Upper lobe of right lung (tissue), 1 donor: Measurements from ENCODE around the gene NAGLU. TPM values are rescaled to one million over a fixed set of nuclear protein-coding genes. Genes with fewer than 3 reads are reported as not detected.
"Not testable (repeated sequence)": the region's sequence is repeated elsewhere in the genome, so short reads cannot be mapped to it uniquely, and the experiment has no call there.

Source experiments
- ATAC-seq: fragments of 200-7000 bp; cut with Tn5 transposase; one replicate; pipeline ENCODE4 v1.9.1; 2020; ENCODE audit warnings: mild to moderate bottlenecking, moderate library complexity
- DNase-seq: peaks from one replicate; pipeline ENCODE4 v3.0.0-alpha.2; 2020
- H3K27ac ChIP-seq: fragments of 200-600 bp; one replicate; pipeline ENCODE4 v1.8.0; 2022
- H3K27me3 ChIP-seq: fragments of 200-600 bp; one replicate; pipeline ENCODE4 v1.8.0; 2022; ENCODE audit warnings: mild to moderate bottlenecking
- H3K36me3 ChIP-seq: fragments of 200-600 bp; one replicate; pipeline ENCODE4 v1.8.0; 2022
- H3K4me1 ChIP-seq: fragments of 200-600 bp; one replicate; pipeline ENCODE4 v1.8.0; 2022
- H3K4me3 ChIP-seq: fragments of 200-600 bp; one replicate; pipeline ENCODE4 v1.8.0; 2022; ENCODE audit warnings: mild to moderate bottlenecking
- H3K9me3 ChIP-seq: fragments of 200-600 bp; one replicate; pipeline ENCODE4 v1.8.0; 2022
- intact Hi-C: fragments of 100-400 bp; cut with DNase I; formaldehyde crosslinking; loops from one replicate; pipeline ENCODE4 v1.11.0; 2022
- total RNA-seq: library from RNA; stranded (reverse); fragmentation: NEBNext Ultra II Directional; extraction: Animal tissue kit (Norgen Biotek cat#: 25700); gene quantifications from one replicate; pipeline ENCODE4 v1.2.1, GENCODE V29; 2021
- TF ChIP-seq, protein P1 (sequence below): fragments of 200-600 bp; IDR thresholded peaks from one replicate; pipeline ENCODE4 v1.8.0; 2022; ENCODE audit warnings: antibody characterized with exemption
- donor health status: DM: no; HTN: yes; CAD: no; lungs with severe emphysema.

Gene NAGLU
- total RNA-seq, 1 donor from 2014 or later, result 46.9 TPM

DNA sequence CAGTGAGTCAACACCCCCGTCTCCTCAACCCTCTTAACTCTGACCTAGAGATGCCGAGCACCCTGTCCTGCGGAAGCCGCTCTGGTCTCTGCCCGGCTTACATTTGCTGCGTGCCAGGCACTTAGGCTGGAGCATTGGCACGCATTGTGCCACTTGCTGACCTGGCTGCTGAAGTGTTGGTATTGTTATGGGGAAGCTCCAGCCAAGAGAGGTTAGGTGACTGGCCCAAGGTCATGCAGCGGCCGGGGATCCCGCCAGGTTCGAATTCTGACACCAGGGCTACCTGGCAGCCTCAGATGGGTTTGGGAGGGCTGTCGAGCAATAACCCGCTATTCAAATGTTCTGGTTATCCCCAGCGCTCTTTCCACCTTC is 11.6 kb downstream of the NAGLU start:
- ATAC-seq (no peak), DNase-seq (no peak)
- H3K27ac ChIP-seq, result no peak overlapping the region
- TF ChIP-seq, protein P1, sequence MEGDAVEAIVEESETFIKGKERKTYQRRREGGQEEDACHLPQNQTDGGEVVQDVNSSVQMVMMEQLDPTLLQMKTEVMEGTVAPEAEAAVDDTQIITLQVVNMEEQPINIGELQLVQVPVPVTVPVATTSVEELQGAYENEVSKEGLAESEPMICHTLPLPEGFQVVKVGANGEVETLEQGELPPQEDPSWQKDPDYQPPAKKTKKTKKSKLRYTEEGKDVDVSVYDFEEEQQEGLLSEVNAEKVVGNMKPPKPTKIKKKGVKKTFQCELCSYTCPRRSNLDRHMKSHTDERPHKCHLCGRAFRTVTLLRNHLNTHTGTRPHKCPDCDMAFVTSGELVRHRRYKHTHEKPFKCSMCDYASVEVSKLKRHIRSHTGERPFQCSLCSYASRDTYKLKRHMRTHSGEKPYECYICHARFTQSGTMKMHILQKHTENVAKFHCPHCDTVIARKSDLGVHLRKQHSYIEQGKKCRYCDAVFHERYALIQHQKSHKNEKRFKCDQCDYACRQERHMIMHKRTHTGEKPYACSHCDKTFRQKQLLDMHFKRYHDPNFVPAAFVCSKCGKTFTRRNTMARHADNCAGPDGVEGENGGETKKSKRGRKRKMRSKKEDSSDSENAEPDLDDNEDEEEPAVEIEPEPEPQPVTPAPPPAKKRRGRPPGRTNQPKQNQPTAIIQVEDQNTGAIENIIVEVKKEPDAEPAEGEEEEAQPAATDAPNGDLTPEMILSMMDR, result no peak
- no peaks in the 10 kb centered on the region for H3K9me3 ChIP-seq
- H3K4me3 ChIP-seq, result peak overlapping the region; percentile 36
- H3K4me1 ChIP-seq, result peaks cover 6% of the 10 kb centered on the region
- peaks cover 6% of the 10 kb centered on the region for H3K36me3 ChIP-seq
- intact Hi-C loops, result no loop called here
- no peaks in the 10 kb centered on the region for H3K27me3 ChIP-seq

DNA sequence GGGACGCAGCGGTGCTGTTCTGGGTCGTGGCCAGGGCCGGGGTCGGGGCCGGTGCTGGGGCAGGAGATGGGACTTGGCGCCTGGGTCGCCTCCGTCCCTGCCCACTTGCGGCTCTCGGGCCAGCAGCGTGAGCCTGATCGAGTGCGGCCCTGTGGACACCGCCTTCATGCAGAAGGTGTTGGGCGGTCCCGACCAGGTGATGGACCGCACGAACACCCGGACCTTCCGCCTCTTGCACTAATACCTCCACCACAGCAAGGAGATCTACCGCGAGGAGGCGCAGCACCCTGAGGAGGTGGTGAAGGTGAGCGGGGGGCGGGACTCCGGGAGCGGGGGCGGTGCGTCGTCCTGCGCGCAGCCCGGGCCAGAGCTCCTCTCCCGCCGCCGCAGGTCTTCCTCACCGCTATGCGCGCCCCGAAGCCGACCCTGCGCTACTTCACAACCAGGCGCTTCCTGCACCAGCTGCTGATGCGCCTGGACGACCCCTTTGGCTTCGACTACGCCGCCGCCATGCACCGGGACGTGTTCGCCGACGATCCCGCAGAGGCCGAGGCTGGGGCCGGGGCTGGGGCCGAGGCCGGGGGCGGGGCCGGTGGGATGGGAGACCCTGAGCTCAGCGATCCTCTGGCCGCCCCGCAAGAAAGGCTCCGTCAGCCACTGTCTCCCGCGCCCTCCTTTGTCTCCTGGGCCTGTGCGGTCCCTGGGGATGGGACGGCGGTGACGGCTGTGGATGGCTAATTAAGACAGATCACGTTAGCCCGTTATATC is 12.2 kb downstream of the NAGLU start:
- peak; percentile 92 for ATAC-seq
- peak overlapping the region; percentile 36 for H3K4me3 ChIP-seq
- peaks cover 6% of the 10 kb centered on the region for H3K4me1 ChIP-seq
- DNase-seq, result peak; percentile 93
- intact Hi-C loops, result no loop called here
- H3K9me3 ChIP-seq, result no peaks in the 10 kb centered on the region
- H3K27ac ChIP-seq, result no peak overlapping the region
- H3K27me3 ChIP-seq, result no peaks in the 10 kb centered on the region
- TF ChIP-seq, protein P1, result peak; percentile 42
- peaks cover under 1% of the 10 kb centered on the region for H3K36me3 ChIP-seq

DNA sequence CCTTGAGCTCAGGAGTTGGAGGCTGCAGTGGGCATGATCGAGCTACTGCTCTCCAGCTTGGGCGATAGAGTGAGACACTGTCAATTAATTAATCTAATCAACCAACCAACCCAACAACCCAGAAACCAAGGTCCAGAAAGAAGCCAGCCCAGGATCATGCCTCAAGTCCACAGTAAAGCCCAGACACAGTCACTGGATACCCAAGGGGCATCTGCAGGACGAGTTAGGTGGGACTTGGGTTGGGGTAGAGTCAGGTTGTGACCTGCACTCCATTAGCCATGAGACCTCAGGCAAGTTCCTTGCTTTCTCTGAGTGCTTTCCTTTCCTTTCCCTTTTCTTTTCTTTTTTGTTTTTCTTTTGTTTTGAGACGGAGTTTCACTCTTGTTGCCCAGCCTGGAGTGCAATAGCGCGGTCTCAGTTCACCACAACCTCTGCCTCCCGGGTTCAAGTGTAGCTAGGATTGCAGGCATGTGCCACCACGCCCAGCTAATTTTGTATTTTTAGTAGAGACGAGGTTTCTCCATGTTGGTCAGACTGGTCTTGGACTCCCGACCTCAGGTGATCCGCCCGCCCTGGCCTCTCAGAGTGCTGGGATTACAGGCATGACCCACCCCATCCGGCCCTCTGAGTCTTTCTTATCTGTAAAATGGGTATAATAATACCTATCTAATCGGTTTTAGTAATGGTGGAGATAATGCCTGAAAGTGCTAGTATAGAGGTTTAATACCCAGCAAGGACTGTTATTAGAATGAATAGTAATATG is 13.1 kb downstream of the NAGLU start:
- H3K9me3 ChIP-seq, result no peaks in the 10 kb centered on the region
- no peak overlapping the region for H3K4me3 ChIP-seq
- H3K36me3 ChIP-seq, result no peaks in the 10 kb centered on the region
- H3K4me1 ChIP-seq, result peaks cover 14% of the 10 kb centered on the region
- intact Hi-C loops, result no loop called here
- DNase-seq (no peak), ATAC-seq (no peak)
- no peaks in the 10 kb centered on the region for H3K27me3 ChIP-seq
- TF ChIP-seq, protein P1, result no peak
- H3K27ac ChIP-seq, result no peak overlapping the region

DNA sequence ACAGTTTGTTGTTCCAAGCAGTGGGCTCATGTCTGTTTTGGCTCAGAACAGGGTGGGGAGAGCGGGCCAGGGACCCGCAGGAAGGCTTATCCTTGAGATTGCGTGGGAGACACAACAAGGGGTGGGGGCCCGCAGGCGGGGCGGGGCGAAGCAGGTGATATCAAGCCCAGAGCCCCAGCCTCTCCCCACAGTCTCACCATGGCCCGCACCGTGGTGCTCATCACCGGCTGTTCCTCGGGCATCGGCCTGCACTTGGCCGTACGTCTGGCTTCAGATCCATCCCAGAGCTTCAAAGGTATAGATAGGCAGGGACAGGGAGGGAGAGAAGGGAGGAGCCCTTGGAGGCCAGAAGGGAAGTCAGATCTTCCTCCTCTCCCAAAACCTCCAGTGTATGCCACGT is 16.7 kb downstream of the NAGLU start, which contains the start of gene HSD17B1:
HSD17B1 (plus strand) TSS at position 188 of the 400 bp plus-strand sequence; CDS start at position 199, 11 bp downstream.
- intact Hi-C loops, ATAC-seq, H3K36me3 ChIP-seq, H3K9me3 ChIP-seq, DNase-seq, H3K27me3 ChIP-seq: not testable (repeated sequence)
- Histone ChIP-seq H3K27ac (peak within 1 kb of the TSS; percentile 92), H3K4me3 (peak within 1 kb of the TSS; percentile 89), H3K4me1 (peaks cover 20% of the 10 kb centered on the region)

DNA sequence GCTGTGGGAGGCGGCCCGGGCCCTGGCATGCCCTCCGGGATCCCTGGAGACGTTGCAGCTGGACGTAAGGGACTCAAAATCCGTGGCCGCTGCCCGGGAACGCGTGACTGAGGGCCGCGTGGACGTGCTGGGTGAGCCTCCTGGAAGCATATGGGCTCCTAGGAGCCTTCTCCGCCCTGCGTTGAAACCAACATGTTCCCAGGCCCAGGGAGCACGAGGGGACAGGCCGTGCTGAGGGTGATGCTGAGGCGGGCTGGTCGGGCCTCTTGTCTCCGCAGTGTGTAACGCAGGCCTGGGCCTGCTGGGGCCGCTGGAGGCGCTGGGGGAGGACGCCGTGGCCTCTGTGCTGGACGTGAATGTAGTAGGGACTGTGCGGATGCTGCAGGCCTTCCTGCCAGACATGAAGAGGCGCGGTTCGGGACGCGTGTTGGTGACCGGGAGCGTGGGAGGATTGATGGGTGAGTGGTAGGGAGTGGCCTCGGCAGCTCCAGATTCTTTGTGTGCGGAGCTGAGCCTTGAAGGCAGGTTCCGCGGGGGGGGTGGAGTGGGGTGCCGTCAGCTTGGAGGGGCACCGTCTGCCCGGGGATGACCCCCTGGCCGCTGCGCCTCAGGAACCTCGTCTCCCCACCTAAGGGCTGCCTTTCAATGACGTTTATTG is 17.2 kb downstream of the NAGLU start:
- H3K27ac ChIP-seq, result peak overlapping the region; percentile 92
- H3K4me1 ChIP-seq, result peaks cover 20% of the 10 kb centered on the region
- H3K9me3 ChIP-seq, result no peaks in the 10 kb centered on the region
- no peak for ATAC-seq
- peak overlapping the region; percentile 89 for H3K4me3 ChIP-seq
- H3K27me3 ChIP-seq, result no peaks in the 10 kb centered on the region
- TF ChIP-seq, protein P1, result no peak
- peak; percentile 67 for DNase-seq
- intact Hi-C loops, result no loop called here
- H3K36me3 ChIP-seq, result no peaks in the 10 kb centered on the region

DNA sequence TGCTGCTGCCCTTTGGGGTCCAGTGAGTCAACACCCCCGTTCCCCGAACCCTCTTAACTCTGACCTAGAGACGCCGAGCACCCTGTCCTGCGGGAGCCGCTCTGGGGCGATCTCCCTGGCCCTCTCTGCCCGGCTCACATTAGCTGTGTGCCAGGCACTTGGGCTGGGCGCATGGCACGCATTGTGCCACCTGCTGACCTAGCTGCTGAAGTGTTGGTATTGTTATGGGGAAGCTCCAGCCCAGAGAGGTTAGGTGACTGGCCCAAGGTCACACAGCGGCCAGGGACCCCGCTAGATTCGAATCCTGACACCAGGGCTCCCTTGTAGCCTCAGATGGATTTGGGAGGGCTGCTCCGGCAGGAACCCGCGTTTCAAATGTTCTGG is 17.8 kb downstream of the NAGLU start:
- H3K36me3 ChIP-seq, result no peaks in the 10 kb centered on the region
- no peaks in the 10 kb centered on the region for H3K9me3 ChIP-seq
- H3K27ac ChIP-seq, result peak overlapping the region; percentile 92
- H3K4me1 ChIP-seq, result peaks cover 17% of the 10 kb centered on the region
- DNase-seq (peak; percentile 74), ATAC-seq (peak; percentile 57)
- TF ChIP-seq, protein P1, result no peak
- intact Hi-C loops, result no loop called here
- H3K27me3 ChIP-seq, result no peaks in the 10 kb centered on the region
- peak overlapping the region; percentile 89 for H3K4me3 ChIP-seq
